Coronary artery (tissue), 2 donors: Measurements from ENCODE around the gene KRTDAP.
"Not testable (repeated sequence)": the region's sequence is repeated elsewhere in the genome, so short reads cannot be mapped to it uniquely, and the experiment has no call there.

ENCODE experiments used
- DNase-seq: peaks from one replicate; pipeline ENCODE4 v3.0.0-alpha.2; 2017; ENCODE audit warnings: low spot score
- H3K27ac ChIP-seq, 2 donors: fragments of 200-600 bp; sonication (generic); one replicate each; pipeline ENCODE4 v1.5.1; 2016 to 2019
- H3K4me3 ChIP-seq: fragments of 200-600 bp; sonication (generic); 2 replicates; pipeline ENCODE4 v1.5.1; 2016; ENCODE audit warnings: mild to moderate bottlenecking, moderate library complexity
- CTCF ChIP-seq: fragments of 200-600 bp; sonication (generic); IDR thresholded peaks from one replicate; pipeline ENCODE4 v1.5.1; 2019; ENCODE audit warnings: antibody characterized with exemption

KRTDAP gene

DNA sequence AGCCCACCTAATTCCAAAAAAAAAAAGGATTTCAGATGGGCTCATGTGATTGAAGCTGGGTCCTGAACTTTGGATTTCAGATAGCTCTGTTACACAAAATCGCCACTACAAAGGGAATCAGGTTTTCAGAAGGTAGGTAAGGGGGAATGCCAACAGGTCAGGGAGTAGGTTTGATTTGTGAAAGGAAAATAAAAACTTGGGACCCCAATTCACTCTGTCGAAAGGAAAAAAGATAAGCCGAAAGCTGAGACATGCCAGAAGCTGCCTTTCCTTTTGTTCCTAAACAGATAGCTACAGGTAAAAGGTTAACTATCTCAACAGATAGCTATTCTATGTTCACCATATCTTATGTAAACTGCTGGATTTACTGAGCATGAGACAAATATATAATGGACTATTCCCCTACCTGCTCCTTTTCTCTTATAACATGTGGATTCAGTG, 4.0 kb downstream of the KRTDAP start:
- H3K27ac ChIP-seq: no peak overlapping the region
- no peak for TF ChIP-seq CTCF
- H3K4me3 ChIP-seq: no peak overlapping the region
- no peak for DNase-seq

DNA sequence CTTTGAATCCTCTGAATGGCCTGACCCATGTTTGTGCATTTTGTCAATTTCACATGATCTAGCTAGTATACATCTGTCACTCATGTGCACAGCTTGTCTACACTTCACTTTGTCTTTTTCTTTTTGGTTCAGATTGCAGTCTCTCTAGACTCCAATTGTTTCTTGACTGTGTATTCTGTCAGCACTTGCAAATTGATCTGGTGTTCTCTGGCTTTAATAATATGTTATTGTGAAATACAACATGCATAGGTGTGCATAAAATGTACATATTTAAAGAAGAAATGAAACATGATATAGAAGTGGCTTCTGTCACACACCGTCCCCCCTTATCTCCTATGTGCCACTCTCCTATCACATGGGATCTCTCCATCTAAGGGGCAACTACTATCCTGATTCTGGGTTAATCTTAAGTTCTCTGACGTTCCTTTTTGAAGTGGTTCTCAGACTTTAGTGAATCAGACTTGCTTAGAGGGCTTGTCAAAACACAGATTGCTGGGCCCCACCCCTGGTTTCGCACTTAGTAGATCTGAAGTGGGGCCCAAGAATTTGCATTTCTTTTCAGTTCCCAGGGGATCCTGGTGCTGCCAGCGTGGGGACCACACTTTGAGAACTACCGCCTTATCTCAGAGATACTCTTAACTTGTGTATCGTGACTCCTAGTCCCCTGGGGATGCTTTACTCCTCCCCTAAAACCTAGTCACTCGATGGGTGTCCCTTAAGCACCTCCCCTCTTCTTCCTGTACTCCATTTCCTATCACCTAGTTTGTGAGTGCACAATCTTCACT, 5.8 kb downstream of the KRTDAP start:
- no peak for TF ChIP-seq CTCF
- no peak overlapping the region for H3K27ac ChIP-seq
- no peak overlapping the region for H3K4me3 ChIP-seq
- DNase-seq: no peak

GRCh38 chr19:35483089-35483488, 7.2 kb downstream of the KRTDAP start:
- no peak for TF ChIP-seq CTCF
- Histone ChIP-seq H3K4me3 (no peak overlapping the region), H3K27ac (no peak overlapping the region)
- no peak for DNase-seq

- TF ChIP-seq CTCF: no peak
- DNase-seq: no peak
- Histone ChIP-seq H3K4me3 (no peak overlapping the region), H3K27ac (no peak overlapping the region)
These were observed 11.2 kb downstream of the KRTDAP start for GRCh38 chr19:35478794-35479677.

- Histone ChIP-seq H3K27ac (no peak overlapping the region), H3K4me3 (no peak overlapping the region)
- DNase-seq: no peak
- no peak for TF ChIP-seq CTCF
These were observed 14.1 kb downstream of the KRTDAP start for GRCh38 chr19:35476149-35476548.

GRCh38 chr19:35474594-35474993, 15.7 kb downstream of the KRTDAP start:
- H3K27ac ChIP-seq, H3K4me3 ChIP-seq: not testable (repeated sequence)

DNA sequence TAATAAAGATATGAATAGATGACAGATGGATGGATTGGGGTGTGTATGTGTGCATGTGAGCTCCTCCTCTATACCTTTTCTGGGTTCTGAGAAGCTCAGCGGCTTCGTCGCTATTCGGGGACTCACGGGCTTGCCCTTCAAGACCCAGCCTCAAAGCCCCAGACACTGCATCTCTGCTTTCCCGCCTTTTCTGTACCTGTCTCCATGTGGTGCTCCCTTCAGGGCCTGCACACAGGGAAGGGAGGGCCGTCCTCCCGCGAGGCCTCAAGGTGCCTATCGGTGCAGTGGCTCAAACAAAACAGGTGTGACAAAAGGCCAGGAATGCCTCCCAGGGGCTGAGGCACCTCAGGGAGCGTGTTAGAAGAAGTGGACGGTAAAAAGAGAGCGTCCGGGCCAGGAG, 16.2 kb downstream of the KRTDAP start:
- DNase-seq: no peak
- Histone ChIP-seq H3K27ac (no peak overlapping the region), H3K4me3 (no peak overlapping the region)
- no peak for TF ChIP-seq CTCF

More at GRCh38 chr19:35474594-35474993, 15.7 kb downstream of the KRTDAP start:
- DNase-seq: not testable (repeated sequence)
